Right lobe of liver (tissue), 6 donors: ENCODE results near the gene IL20RA. TPM values are rescaled to one million over a fixed set of nuclear protein-coding genes. Genes with fewer than 3 reads are reported as not detected.

Experiments used
- ATAC-seq, 4 donors: fragments of 200-7000 bp; cut with Tn5 transposase; one replicate each; pipeline ENCODE4 v1.9.1; 2020; ENCODE audit warnings: mild to moderate bottlenecking in 4 of 4, moderate library complexity in 4 of 4
- DNase-seq, 3 donors: peaks; one replicate each; pipeline ENCODE4 v3.0.0-alpha.2; 2020
- H3K27ac ChIP-seq, 3 donors: fragments of 200-600 bp; one replicate each; pipeline ENCODE4 v1.8.0; 2022
- H3K27me3 ChIP-seq, 2 donors: fragments of 200-600 bp; one replicate each; pipeline ENCODE4 v1.8.0; 2022
- H3K36me3 ChIP-seq, 4 donors: fragments of 200-600 bp; sonication (generic) in 1 of 4; one replicate each; pipeline versions ENCODE4 v1.5.1 to v1.8.0; 2017 to 2022; ENCODE audit warnings: control low read depth in 1 of 4
- H3K4me1 ChIP-seq, 4 donors: fragments of 200-600 bp; sonication (generic) in 1 of 4; one replicate each; pipeline versions ENCODE4 v1.5.1 to v1.8.0; 2017 to 2022; ENCODE audit warnings: control low read depth in 1 of 4
- H3K4me3 ChIP-seq, 3 donors: fragments of 200-600 bp; one replicate each; pipeline ENCODE4 v1.8.0; 2022
- H3K9me3 ChIP-seq, 4 donors: fragments of 200-600 bp; sonication (generic) in 1 of 4; one replicate each; pipeline versions ENCODE4 v1.5.1 to v1.8.0; 2017 to 2022; ENCODE audit warnings: control low read depth in 1 of 4
- POLR2A ChIP-seq: fragments of 450-650 bp; IDR thresholded peaks from one replicate; pipeline ENCODE4 v1.6.1; 2017; ENCODE audit warnings: antibody characterized with exemption, mild to moderate bottlenecking
- WGBS: methylation state at CpG from one replicate; pipeline ENCODE4 v1.1.6; 2018; ENCODE audit warnings: low coverage, low lambda C conversion rate; ENCODE audit not compliant: insufficient coverage; ENCODE audit errors: missing lambda C conversion rate; 5-methylcytosine and 5-hydroxymethylcytosine counted together
- intact Hi-C, 2 donors: fragments of 100-400 bp; cut with DNase I; formaldehyde crosslinking; loops; one replicate each; pipeline versions ENCODE4 v1.11.2 to v1.14.1; 2022
- total RNA-seq, 6 experiments: library from RNA; depleted of rRNA in 2 of 6; stranded (reverse); fragments of >200 nt in 2 of 6; fragmentation: NEBNext Ultra II Directional in 3 of 6; extraction: Animal tissue kit (Norgen Biotek cat#: 25700) in 3 of 6; gene quantifications; one replicate each; pipeline versions ENCODE4 v1.1.0 to v1.2.4, GENCODE V29; 2016 to 2023
- TF ChIP-seq, protein P1 (sequence below), 4 donors: fragments of 200-600 bp in 3 of 4; fragments of 450-650 bp in 1 of 4; IDR thresholded peaks; one replicate each; pipeline versions ENCODE4 v1.5.1 to v1.8.0; 2016 to 2022; ENCODE audit warnings: antibody characterized with exemption in 4 of 4, mild to moderate bottlenecking in 2 of 4
- donor health status: DM: no; HTN: yes; CAD: no.
- donor health status: DM: no; HTN: no; CAD: no.
- donor health status: DM: no; HTN: no; CAD: no.
- donor health status: DM: no; HTN: yes; CAD: no.
- donor health status: DM: no; HTN: yes; CAD: no.

The IL20RA gene
- total RNA-seq, 6 experiments from 2014 or later = 0.06 to 0.70 (median 0.12) TPM

DNA sequence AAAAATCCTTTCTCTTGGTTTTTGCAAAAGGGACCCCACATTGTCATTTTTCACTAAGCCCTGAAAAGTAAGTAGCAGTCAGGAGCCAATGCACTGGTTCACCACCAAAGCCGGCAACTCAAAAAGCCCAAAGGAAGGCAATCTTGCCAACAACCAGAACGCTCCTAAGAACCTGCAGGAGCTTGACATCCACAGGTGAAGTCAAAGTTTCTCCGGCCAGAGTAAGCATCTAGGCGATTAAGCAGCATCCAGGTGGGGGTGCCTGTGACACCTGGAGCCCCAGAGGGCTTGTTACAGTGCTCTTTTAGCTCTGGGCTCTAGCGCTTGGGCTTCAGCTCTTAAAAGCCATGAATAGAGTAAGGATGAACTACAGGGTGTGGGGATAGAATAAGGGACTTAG is 86.6 kb downstream of the IL20RA start:
- 78% methylated on average over 4 of the region's 5 CpGs for WGBS

DNA sequence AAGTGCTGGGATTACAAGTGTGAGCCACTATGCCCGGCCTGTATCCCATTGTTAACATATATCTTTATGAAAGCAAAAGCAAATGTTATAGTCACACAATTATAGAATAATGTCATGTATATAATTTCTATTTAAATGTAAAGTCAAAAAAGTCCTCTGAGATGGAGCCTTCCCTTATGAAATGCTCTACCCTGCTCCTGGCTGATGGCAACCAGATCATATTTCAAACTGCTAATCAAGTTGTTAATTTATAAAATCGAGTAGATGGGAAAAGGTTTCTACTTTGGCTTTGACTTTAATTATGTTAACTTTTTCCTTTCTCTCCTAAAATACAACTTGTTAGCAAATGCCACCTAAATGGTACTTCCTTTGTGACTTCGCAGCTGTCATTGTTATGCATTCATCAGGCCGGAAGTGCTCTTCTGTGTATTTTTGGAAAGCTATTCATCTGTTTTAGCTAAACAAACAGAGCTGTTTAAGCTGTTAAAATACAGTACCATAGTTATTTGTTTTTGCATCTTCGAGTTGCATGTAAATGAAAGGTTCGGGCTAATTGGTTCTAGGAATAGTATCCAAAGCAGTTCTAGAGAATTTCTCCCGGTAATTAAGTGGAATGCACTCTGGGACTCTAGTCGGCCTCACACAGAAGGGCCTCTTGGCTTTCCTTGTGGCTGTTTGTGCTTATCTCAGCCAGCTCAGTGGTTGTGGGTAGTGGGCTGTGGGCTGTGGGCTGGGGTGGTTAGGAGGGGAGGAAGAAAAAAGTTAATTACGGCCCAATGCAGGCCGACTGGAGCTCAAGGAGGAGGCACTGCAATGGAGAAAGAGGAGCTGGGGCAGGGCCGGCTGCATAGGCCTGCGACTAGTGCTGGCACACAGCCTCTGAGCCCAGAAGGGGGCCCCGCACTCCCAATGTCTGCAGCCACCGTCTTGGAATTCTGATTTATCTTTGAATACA is 87.9 kb downstream of the IL20RA start:
- Histone ChIP-seq H3K4me1 (peaks cover 0 to 4% (median 0%) of the 10 kb centered on the region in 4 donors), H3K9me3 (no peaks in the 10 kb centered on the region), H3K27me3 (no peaks in the 10 kb centered on the region), H3K27ac (no peak overlapping the region), H3K4me3 (no peak overlapping the region), H3K36me3 (no peaks in the 10 kb centered on the region)
- DNase-seq (no peak), ATAC-seq (no peak)
- intact Hi-C loops = no loop called here
- no peak for TF ChIP-seq POLR2A
- TF ChIP-seq, protein P1, sequence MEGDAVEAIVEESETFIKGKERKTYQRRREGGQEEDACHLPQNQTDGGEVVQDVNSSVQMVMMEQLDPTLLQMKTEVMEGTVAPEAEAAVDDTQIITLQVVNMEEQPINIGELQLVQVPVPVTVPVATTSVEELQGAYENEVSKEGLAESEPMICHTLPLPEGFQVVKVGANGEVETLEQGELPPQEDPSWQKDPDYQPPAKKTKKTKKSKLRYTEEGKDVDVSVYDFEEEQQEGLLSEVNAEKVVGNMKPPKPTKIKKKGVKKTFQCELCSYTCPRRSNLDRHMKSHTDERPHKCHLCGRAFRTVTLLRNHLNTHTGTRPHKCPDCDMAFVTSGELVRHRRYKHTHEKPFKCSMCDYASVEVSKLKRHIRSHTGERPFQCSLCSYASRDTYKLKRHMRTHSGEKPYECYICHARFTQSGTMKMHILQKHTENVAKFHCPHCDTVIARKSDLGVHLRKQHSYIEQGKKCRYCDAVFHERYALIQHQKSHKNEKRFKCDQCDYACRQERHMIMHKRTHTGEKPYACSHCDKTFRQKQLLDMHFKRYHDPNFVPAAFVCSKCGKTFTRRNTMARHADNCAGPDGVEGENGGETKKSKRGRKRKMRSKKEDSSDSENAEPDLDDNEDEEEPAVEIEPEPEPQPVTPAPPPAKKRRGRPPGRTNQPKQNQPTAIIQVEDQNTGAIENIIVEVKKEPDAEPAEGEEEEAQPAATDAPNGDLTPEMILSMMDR (IDR thresholded peaks at IDR 0.05) = no peak
- WGBS = 41% methylated on average over 12 of the region's 14 CpGs

More for the DNA sequence above, 86.6 kb downstream of the IL20RA start:
- DNase-seq (no peak), ATAC-seq (no peak)
- Histone ChIP-seq H3K4me1 (peaks cover 0 to 4% (median 0%) of the 10 kb centered on the region in 4 donors), H3K27ac (no peak overlapping the region), H3K9me3 (no peaks in the 10 kb centered on the region), H3K36me3 (no peaks in the 10 kb centered on the region), H3K4me3 (no peak overlapping the region), H3K27me3 (no peaks in the 10 kb centered on the region)
- TF ChIP-seq, protein P1 (IDR thresholded peaks at IDR 0.05) = no peak
- no peak for TF ChIP-seq POLR2A
- intact Hi-C loops = no loop called here

- WGBS = 48% methylated on average over 3 of the region's 3 CpGs
- Histone ChIP-seq H3K4me3 (no peak overlapping the region), H3K27me3 (no peaks in the 10 kb centered on the region), H3K4me1 (peaks cover 0 to 4% (median 0%) of the 10 kb centered on the region in 4 donors), H3K36me3 (no peaks in the 10 kb centered on the region), H3K9me3 (no peaks in the 10 kb centered on the region), H3K27ac (no peak overlapping the region)
- intact Hi-C loops = no loop called here
- TF ChIP-seq, protein P1 (IDR thresholded peaks at IDR 0.05) = no peak
- TF ChIP-seq POLR2A = no peak
- DNase-seq (no peak), ATAC-seq (no peak)
Observed at GRCh38 chr6:136955123-136955522, 89.6 kb downstream of the IL20RA start.

DNA sequence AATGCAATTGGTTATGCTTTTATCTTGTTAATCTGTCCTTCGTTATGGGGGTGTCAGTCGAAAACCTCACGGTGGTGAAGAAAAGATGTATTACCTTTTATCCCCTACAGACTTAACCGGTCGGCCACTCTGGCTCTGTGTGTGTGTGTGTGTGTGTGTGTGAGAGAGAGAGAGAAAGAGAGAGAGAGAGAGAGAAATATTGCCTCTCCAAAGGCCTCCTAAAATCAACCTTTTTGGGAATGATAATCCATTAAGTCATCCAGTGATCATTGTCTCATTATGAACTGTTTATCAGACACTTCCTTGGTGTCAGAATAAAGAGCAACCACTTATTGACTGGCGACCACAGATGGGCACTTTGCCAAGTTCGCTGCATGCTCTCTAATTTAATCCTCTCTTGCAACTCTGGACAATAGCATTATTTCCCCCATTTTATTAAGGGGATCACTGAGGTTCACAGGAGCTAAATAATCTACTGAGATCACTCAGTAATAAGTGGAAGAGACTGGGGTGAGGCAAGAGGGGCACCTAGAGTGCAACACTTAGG is 92.0 kb downstream of the IL20RA start:
- 72% methylated on average over 7 of the region's 7 CpGs for WGBS
- Histone ChIP-seq H3K4me3 (no peak overlapping the region), H3K27me3 (no peaks in the 10 kb centered on the region), H3K9me3 (no peaks in the 10 kb centered on the region), H3K27ac (no peak overlapping the region), H3K4me1 (no peaks in the 10 kb centered on the region), H3K36me3 (no peaks in the 10 kb centered on the region)
- DNase-seq (no peak), ATAC-seq (no peak)
- no peak for TF ChIP-seq POLR2A
- TF ChIP-seq, protein P1 (IDR thresholded peaks at IDR 0.05) = no peak
- intact Hi-C loops = no loop called here
